Calu3 (cell line): ENCODE results near the gene PPP1R3E. TPM values are rescaled to one million over a fixed set of nuclear protein-coding genes. Genes with fewer than 3 reads are reported as not detected.

Experiments
- BruUV-seq: library from RNA; stranded (reverse); fragments of 400-500 nt; replicated peaks from 2 replicates; lab custom pipeline; 2021; lab: Mats Ljungman, UMichigan
- CTCF ChIA-PET: fragments of 300-600 bp; sonication (Branson Sonifier 250); formaldehyde crosslinking; loops from one replicate; lab custom pipeline; 2022; ENCODE audit warnings: antibody characterized with exemption; lab: Charles Lee
- DNase-seq: peaks from one replicate; pipeline ENCODE4 v3.0.0; 2022
- H3K27ac Mint-ChIP-seq: one replicate; pipeline ENCODE4 v1.8.0; 2022; ENCODE audit warnings: mixed read lengths; ENCODE audit not compliant: unreplicated experiment
- H3K27me3 Mint-ChIP-seq: one replicate; pipeline ENCODE4 v1.8.0; 2022; ENCODE audit warnings: mixed read lengths; ENCODE audit not compliant: unreplicated experiment
- H3K36me3 Mint-ChIP-seq: one replicate; pipeline ENCODE4 v1.8.0; 2022; ENCODE audit warnings: mild to moderate bottlenecking, moderate library complexity, mixed read lengths; ENCODE audit not compliant: insufficient read depth, unreplicated experiment
- H3K4me1 Mint-ChIP-seq: one replicate; pipeline ENCODE4 v1.8.0; 2022; ENCODE audit warnings: mild to moderate bottlenecking, low read depth, mixed read lengths; ENCODE audit not compliant: unreplicated experiment
- H3K4me3 Mint-ChIP-seq: one replicate; pipeline ENCODE4 v1.8.0; 2022; ENCODE audit warnings: mild to moderate bottlenecking, low read depth, moderate library complexity, mixed read lengths; ENCODE audit not compliant: unreplicated experiment
- H3K9me3 Mint-ChIP-seq: one replicate; pipeline ENCODE4 v1.8.0; 2022; ENCODE audit warnings: low read depth, mixed read lengths; ENCODE audit not compliant: unreplicated experiment
- CTCF ChIP-seq: fragments of 200-600 bp; IDR thresholded peaks from one replicate; pipeline ENCODE4 v1.8.0; 2022; ENCODE audit warnings: antibody characterized with exemption; ENCODE audit not compliant: unreplicated experiment
- intact Hi-C: fragments of 100-400 bp; cut with micrococcal nuclease; formaldehyde crosslinking; loops from one replicate; pipeline ENCODE4 v1.10.0; 2022; ENCODE audit not compliant: unreplicated experiment
- total RNA-seq: library from RNA; stranded (reverse); gene quantifications from 2 replicates; pipeline ENCODE4 v1.2.3, GENCODE V29; 2022

Gene PPP1R3E
- total RNA-seq, 1 experiment from 2014 or later, result 12.8 TPM

DNA sequence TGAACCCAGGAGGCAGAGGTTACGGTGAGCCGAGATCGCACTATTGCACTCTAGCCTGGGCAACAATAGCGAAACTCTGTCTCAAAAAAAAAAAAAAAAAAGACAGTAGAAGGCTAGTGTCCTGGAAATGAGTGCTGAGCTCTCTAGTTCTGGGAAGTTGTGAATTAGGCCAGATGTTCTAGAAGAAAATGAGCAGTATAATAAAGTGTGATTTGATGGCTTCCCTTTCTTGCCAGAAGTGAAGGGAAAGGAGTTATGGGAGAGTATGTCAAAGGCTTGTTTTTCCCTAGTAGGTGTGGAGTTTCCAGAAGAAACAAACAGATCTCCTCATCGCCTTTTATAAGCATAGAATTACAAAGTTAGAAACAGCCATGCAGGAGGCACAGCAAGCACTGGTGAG, 44.4 kb downstream of the PPP1R3E start:
- Mint-ChIP-seq H3K27ac (no peak overlapping the region), H3K4me3 (no peak overlapping the region), H3K9me3 (peaks cover 2% of the 10 kb centered on the region), H3K4me1 (no peaks in the 10 kb centered on the region), H3K36me3 (no peaks in the 10 kb centered on the region), H3K27me3 (peaks cover 32% of the 10 kb centered on the region)
- intact Hi-C loops, result no loop called here
- CTCF ChIA-PET, result interaction anchor here (0.6 kb wide), 1 partner anchor 21 kb away, joined by 3 read pairs; the partner anchor contains the start of gene RNF212B
- no peak for TF ChIP-seq CTCF
- BruUV-seq, result no TSS peak
- no peak for DNase-seq

DNA sequence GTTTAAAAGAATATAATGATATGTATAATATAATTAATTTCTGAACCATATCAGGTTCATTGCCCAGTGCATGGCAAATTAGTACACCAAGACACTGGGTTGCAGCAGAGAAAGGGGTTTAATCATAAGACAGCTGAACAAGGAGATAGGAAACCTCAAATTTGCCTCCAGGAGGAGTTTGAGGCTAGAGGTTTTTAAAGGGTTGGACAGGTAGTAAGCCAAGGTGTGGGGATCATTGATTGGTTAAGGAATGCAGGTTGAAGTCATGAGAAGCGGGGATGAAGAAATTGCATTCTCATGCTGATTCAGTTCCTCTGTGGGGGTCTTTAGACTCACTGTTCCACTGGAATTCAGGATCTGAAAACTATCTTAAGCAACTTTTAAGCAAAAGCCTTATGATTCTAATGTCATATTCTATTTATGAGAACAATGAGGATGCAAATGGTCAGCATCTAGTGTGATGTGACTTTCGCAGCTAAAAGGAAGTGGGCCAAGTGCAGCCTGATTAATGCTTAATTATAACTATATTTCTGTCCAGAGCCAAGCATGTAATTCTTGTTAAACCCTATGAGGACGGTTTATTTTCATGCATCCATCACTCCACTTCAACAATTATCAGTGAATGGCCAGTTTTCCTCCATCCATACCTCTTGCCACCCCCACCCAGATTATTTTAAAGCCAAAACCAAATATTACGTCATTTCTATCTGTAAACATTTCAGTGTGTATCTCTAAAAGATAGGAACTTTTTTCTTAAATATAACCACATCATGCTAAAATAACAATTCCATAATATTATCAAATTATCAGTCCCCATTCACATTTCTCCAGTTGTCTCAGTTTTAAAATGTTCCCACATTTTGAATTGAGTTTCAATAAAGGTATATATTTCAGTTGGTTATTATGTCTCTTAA, 50.0 kb downstream of the PPP1R3E start:
- intact Hi-C loops, result no loop called here
- no peak for DNase-seq
- H3K36me3 Mint-ChIP-seq, result no peaks in the 10 kb centered on the region
- BruUV-seq, result no TSS peak
- peaks cover 8% of the 10 kb centered on the region for H3K27me3 Mint-ChIP-seq
- no peak overlapping the region for H3K27ac Mint-ChIP-seq
- H3K9me3 Mint-ChIP-seq, result no peaks in the 10 kb centered on the region
- peaks cover 24% of the 10 kb centered on the region for H3K4me1 Mint-ChIP-seq
- CTCF ChIA-PET, result no interaction called here
- TF ChIP-seq CTCF, result no peak
- no peak overlapping the region for H3K4me3 Mint-ChIP-seq

- TF ChIP-seq CTCF, result no peak
- no peaks in the 10 kb centered on the region for H3K36me3 Mint-ChIP-seq
Observed at GRCh38 chr14:23252006-23252405, 50.7 kb downstream of the PPP1R3E start.

DNA sequence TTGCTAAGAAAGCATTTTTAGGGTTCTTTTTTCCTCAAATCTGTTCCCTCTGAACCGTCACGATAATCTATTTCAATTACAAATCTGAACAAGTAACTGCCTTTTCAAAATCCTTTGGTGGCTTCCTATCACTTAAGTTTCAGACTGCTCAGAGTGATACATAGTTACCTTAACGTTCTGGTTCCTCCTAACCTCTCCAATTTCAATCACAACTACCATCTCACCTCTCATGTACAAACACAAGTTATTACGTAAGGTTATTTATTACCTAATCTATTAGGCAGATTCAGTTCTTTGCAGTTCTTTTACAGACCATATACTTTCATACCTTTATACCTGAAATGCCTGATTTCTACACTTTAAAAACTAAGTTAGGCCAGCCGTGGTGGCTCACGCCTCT, 52.8 kb downstream of the PPP1R3E start:
- intact Hi-C loops, result no loop called here
- no peak for DNase-seq
- Mint-ChIP-seq H3K27ac (no peak overlapping the region), H3K4me3 (no peak overlapping the region), H3K27me3 (peaks cover 8% of the 10 kb centered on the region), H3K36me3 (no peaks in the 10 kb centered on the region), H3K9me3 (no peaks in the 10 kb centered on the region), H3K4me1 (peaks cover 35% of the 10 kb centered on the region)
- CTCF ChIA-PET, result no interaction called here
- TF ChIP-seq CTCF, result no peak
- BruUV-seq, result no TSS peak

More at GRCh38 chr14:23252006-23252405, 50.7 kb downstream of the PPP1R3E start:
- peaks cover 8% of the 10 kb centered on the region for H3K27me3 Mint-ChIP-seq
- no peak overlapping the region for H3K4me3 Mint-ChIP-seq
- intact Hi-C loops, result no loop called here
- BruUV-seq, result no TSS peak
- peaks cover 24% of the 10 kb centered on the region for H3K4me1 Mint-ChIP-seq
- H3K27ac Mint-ChIP-seq, result no peak overlapping the region
- CTCF ChIA-PET, result no interaction called here
- no peak for DNase-seq
- no peaks in the 10 kb centered on the region for H3K9me3 Mint-ChIP-seq
